ENCODE results near the gene C2CD3. TPM values are rescaled to one million over a fixed set of nuclear protein-coding genes. Genes with fewer than 3 reads are reported as not detected.
"Not testable (repeated sequence)": the region's sequence is repeated elsewhere in the genome, so short reads cannot be mapped to it uniquely, and the experiment has no call there.

C2CD3 gene
- polyA plus RNA-seq, 3 donors = 21.6 to 26.6 (median 23.0) TPM

DNA sequence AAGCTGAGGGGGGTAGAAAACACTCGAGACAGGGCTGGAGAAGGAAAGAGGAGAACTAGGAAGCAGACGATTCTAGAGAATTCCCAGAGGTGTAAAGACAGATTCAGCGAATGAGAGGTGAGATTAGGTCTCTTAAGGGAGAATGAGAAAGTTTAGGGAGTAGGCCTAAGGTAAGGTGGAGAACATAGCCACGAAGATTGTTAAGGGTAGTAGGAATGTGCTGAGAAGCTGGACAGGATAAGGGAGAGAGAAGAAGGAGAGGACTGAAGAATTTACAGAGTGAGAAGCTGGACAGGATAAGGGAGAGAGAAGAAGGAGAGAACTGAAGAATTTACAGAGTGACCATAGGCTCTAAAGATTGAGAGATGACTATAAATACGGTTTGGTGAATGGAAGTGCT, 1.2 kb upstream of the C2CD3 start:
- DNase-seq (ENCODE audit: extremely low read depth in 1 of 11, low read depth in 9 of 11, low spot score in 4 of 11) = peak in 1 of 11 donors; percentile 0

- no peak for DNase-seq (ENCODE audit: extremely low read depth in 1 of 11, low read depth in 9 of 11, low spot score in 4 of 11)
Observed at GRCh38 chr11:74171630-74171968, 797 bp upstream of the C2CD3 start.

GRCh38 chr11:74169738-74170458, 904 bp downstream of the C2CD3 start:
- DNase-seq (ENCODE audit: extremely low read depth in 1 of 11, low read depth in 9 of 11, low spot score in 4 of 11) = peak in 1 of 11 donors; percentile 0

DNA sequence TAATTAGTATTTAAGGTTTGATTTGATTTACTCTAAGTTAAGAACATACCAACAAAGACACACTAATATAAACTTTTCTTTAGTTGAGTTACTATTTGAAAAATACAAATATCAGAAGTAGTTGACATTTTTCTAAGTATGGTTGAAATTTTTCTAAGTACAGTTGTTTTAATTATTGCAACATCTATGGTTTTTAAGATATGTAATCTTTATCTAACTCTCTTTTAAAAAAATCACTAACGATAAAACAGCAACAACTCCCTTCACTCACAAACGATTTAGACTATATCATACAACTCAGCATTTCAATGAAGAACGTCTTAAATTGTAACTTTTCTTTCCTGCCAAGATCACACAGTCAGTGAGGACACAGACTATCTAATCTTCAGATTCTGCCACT, 2.0 kb downstream of the C2CD3 start:
- no peak for DNase-seq (ENCODE audit: extremely low read depth in 1 of 11, low read depth in 9 of 11, low spot score in 4 of 11)

DNA sequence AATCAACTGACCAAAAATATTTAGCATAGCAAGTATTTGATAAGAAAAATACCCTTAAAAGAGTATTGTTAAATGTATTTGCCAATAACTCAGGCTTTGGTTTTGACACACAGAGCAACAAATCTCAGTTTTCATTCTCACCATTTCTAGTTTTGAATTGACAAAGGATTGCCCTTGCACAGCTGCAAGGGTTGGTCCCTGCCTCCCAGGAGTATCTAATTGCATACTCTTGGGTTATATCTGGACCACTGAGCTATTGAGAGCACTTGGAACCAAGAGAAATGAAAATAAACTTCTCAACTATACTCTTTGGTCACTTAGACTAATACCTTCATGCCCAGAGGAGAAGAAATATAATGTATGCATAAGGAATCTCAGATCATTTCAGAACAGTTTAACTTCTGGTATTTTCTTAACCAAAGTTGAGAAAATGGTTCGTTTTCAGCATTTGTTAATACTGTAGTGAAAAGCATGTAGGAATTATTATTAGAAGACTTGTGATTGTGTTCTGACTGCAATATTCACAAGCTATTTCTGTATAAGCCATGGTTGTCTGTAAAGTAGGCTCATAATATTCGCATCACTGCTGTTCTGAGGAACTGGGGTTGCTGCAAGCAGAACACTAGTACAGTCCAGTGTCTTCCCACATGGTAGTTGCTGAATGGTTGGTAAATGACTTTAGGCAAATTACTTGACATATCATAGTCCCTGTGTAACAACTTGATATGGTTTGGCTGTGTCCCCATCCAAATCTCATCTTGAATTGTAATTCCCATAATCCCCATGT, 7.9 kb downstream of the C2CD3 start:
- DNase-seq (ENCODE audit: extremely low read depth in 1 of 11, low read depth in 9 of 11, low spot score in 4 of 11) = no peak

- no peak for DNase-seq (ENCODE audit: extremely low read depth in 1 of 11, low read depth in 9 of 11, low spot score in 4 of 11)
Observed at GRCh38 chr11:74159642-74160041, 11.2 kb downstream of the C2CD3 start.

DNA sequence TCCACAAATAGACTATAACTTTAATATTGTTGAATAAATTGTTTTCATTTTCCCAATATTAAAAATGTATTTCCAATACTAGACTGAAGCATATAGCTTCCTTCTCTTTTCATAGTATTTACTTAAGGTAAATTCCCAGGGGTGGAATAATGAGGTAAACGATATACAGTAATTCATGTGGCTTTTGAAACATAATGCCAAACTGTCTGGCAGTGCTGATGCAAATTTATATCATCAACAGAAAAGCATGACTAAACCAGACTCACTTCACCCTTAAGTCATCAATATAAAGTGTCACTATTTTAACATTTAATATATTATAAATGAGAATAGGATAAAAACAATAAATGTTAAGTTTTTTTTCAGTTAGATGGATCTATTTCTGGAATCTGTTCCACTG, 13.6 kb downstream of the C2CD3 start:
- no peak for DNase-seq (ENCODE audit: extremely low read depth in 1 of 11, low read depth in 9 of 11, low spot score in 4 of 11)

DNA sequence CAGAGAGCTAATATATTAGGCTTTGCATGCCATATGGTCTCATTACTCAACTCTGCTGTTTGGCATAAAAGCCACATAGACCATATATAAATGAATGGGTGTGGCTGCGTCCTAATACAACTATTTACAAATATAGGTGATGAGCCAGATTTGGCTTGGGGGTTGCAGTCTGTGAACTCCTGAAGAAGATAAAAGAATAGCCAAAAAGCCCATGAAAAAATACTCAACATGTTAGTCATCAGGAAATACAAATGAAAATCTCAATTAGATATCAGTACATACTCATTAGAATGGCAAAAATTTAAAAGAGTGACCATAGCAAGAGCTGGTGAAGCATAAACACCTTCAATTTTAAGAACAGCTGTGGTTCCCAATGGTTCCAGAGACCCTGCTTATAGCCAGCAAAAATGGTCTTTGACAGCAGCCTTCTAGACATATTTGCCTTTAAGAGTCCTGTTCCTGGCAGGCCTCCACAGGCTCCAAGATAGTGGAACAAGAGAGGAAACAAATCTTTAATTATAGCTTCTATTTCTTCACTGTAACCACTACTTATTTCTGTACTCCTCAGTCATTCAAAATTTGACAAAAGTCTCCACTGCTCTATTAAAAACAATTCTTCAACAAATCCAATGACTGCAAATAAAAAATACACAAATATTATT, 16.1 kb downstream of the C2CD3 start:
- DNase-seq (ENCODE audit: extremely low read depth in 1 of 11, low read depth in 9 of 11, low spot score in 4 of 11) = no peak

DNA sequence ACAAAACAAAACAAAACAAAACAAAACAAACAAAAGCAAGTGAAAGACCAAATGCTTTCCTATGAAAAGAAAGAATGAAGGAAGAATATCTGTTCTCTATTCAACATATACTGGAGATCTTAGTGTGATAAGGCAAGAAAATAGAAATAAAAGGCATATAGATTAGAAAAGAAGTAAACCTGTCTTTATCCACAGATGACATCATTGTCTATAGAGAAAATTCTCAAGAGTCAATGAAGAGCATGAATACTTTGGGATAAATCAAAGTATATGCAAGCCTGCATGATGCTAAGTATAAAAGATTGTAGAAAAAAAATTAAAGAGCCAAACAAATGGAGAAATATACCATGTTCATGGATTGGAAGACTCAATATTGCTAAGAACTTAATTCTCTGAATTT, 17.6 kb downstream of the C2CD3 start:
- DNase-seq (ENCODE audit: extremely low read depth in 1 of 11, low read depth in 9 of 11, low spot score in 4 of 11) = no peak

- no peak for DNase-seq (ENCODE audit: extremely low read depth in 1 of 11, low read depth in 9 of 11, low spot score in 4 of 11)
Observed at GRCh38 chr11:74147199-74147929, 23.4 kb downstream of the C2CD3 start.

DNA sequence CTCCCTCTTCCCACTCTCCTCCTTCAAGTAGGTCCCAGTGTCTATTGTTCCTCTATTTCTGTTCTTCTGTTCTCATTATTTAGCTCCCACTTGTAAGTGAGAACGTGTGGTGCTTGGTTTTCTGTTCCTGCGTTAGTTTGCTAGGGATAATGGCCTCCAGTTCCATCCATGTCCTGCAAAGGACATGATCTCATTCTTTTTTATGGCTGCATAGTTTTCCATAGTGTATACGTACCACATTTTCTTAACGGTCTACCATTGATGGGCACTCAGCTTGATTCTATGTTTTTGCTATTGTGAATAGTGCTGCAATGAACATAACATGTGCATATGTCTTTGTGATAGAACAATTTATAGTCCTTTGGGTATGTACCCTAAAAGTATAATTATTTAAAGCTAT, 26.2 kb downstream of the C2CD3 start:
- no peak for DNase-seq (ENCODE audit: extremely low read depth in 1 of 11, low read depth in 9 of 11, low spot score in 4 of 11)

GRCh38 chr11:74142624-74143023, 28.2 kb downstream of the C2CD3 start:
- no peak for DNase-seq (ENCODE audit: extremely low read depth in 1 of 11, low read depth in 9 of 11, low spot score in 4 of 11)

DNA sequence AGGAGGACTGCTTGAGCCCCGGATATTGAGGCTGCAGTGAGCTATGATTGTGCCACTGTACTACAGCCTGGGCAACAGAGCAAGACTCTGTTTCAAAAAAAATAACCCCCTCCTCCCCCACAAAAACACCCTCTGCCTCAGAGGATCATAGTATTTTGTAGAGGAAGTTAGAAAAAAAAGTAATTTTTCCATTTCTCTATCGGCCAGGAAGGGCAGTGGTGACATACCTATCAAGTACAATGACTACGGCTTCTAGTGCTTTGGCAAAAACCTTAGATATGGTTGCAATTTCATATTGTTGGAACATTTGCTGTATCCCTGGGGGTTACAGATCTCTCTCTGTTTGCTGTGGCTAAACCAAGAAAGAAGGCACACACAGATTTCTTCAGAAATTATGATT, 28.9 kb downstream of the C2CD3 start:
- DNase-seq (ENCODE audit: extremely low read depth in 1 of 11, low read depth in 9 of 11, low spot score in 4 of 11) = no peak

DNA sequence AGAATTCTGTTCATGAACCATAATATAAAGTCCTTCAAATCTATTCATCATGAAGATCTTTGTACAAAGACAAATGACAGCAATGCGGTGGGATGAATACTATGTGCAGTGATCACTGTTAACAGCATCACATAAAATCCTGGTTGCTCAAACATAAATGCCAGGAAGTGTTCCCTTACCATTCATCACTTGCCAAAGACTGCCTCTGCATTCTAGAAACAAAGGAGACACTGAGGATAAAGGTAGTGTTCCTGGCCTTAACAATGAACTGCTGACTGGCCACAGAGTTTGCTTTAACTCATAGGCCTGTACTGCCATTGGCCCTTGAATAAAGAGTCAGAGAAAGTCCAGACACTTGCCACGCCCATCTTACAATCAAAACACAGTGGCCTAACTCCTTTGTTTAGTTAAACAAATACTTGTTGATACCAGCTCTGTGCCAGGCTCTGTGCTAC, 29.5 kb downstream of the C2CD3 start:
- DNase-seq (ENCODE audit: extremely low read depth in 1 of 11, low read depth in 9 of 11, low spot score in 4 of 11) = no peak

DNA sequence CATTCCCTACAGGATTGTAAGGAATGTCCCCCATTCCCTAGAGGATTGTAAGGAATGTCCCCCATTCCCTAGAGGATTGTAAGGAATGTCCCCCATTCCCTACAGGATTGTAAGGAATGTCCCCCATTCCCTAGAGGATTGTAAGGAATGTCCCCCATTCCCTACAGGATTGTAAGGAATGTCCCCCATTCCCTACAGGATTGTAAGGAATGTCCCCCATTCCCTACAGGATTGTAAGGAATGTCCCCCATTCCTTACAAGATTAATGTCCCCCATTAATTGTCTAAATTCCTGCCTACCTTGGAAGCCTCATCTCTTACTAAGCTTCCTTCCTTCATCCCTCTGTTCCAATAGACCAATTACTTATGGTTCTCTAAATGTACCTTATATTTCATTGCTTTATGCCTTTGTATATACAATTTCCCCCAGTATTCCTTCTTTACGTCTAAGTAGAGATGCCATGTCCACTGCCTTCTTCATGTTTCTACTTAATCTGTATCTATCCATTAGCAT, 30.8 kb downstream of the C2CD3 start:
- DNase-seq (ENCODE audit: extremely low read depth in 1 of 11, low read depth in 9 of 11, low spot score in 4 of 11) = not testable (repeated sequence)

DNA sequence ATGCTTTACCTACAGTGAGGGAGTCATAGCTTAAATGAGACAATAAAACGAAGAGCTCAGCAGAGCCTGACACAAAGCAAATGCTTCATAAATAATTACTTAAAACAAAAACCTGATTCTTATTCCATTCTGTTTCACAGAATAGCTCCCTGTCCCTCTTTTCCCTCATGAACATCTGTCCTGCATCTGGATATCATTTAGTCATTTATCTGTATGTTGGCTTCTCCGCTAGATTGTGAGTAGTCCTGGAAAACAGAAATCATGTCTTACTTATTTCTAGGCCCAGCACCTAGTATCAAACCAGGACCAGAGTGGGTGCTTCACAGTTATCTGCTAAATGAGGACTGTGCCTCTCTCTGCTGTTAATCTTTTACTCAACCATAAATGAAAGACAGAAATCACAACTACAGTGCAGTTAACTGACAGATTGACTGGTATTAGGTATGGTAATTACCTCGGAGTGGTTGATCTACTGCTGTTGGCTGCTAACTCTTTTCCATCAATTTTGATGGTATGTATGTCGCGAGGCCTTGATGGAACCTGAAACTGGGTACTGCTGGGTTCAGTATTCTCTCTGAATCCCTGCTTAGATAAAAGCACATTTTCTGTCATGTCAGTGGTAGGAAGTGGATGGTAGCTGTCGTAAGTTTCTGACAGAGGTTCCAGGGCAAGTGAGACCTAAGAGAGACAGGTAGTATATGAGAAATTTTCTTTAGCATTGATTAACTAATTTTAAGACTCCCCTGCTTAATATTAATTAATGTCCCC, 31.5 kb downstream of the C2CD3 start:
- no peak for DNase-seq (ENCODE audit: extremely low read depth in 1 of 11, low read depth in 9 of 11, low spot score in 4 of 11)

- DNase-seq (ENCODE audit: extremely low read depth in 1 of 11, low read depth in 9 of 11, low spot score in 4 of 11) = peak in 2 of 11 donors; percentile 6 to 7
Observed at GRCh38 chr11:74138572-74138971, 32.2 kb downstream of the C2CD3 start.

DNA sequence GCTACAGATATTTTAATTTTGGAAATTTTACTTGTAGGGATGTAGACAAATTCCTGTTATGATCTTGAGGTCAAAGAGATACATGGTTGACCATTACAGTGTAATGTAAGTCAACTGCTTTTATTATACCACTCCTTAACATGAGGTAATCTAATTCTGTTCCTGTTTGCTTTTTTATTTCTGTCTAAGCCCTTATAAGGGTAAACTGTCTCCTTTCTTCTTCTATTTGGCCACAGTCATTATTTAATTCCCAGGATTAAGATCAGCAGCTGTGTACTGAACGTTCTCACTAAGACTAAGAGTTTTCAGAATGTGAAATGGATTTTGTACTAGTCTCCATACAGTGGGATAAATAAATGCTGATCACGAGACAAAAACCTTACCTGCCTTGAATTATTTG, 32.8 kb downstream of the C2CD3 start:
- DNase-seq (ENCODE audit: extremely low read depth in 1 of 11, low read depth in 9 of 11, low spot score in 4 of 11) = no peak

Data from renal cortex interstitium (tissue), 11 donors.